NT2/D1 (cell line): ENCODE results near the gene LRRC4C.

Source experiments
- SUZ12 ChIP-seq: IDR thresholded peaks from 2 replicates; pipeline ENCODE4 v1.6.1; 2011; ENCODE audit not compliant: insufficient read length, insufficient read depth; ENCODE audit errors: extremely low read depth
- YY1 ChIP-seq: IDR thresholded peaks from 2 replicates; pipeline ENCODE4 v1.6.1; 2011; ENCODE audit not compliant: insufficient read length, insufficient read depth
- ZNF274 ChIP-seq: IDR thresholded peaks from 2 replicates; pipeline ENCODE4 v1.6.1; 2011; ENCODE audit warnings: mild to moderate bottlenecking, low read depth, low read length

DNA sequence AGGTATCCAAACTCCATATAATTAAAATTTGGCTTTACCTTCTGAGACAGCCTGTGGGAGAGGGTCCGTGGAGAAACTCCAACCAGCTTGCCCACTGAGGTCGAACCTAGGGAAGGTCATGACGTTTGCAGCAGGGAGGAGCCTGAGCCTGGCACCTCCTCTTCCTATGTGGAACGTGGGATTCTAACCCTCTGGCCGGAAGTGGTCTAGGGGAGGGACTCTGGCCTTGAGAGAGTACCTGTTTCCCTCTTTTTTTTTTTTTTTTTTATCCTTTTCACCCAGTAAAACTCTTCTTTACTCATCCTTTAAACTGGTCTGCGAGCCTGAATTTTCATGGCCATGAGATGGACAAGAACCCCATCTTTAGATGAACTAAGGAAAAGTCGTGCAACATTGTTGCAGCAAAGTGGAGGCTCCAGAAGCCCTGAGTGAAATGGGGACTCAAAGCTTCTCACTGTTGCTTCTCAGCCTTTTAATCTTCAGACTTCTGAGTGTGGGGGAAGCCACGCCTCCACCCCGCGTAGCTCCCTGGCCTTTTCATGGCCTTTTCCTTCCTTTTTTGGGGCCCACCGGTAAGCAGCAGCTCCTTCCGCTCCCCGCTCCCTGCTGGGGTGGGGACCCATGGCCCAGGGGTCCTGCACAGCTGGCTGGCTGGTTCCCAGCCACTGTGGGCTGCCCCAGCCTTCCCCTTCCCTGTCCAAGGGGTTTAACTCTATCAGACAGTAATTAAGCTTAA is 1359.9 kb downstream of the LRRC4C start:
- TF ChIP-seq SUZ12: no peak
- no peak for TF ChIP-seq ZNF274
- TF ChIP-seq YY1: no peak
